GM23248 (cell line): ENCODE measurements around the gene GBGT1. TPM values are rescaled to one million over a fixed set of nuclear protein-coding genes. Genes with fewer than 3 reads are reported as not detected.

ENCODE experiments used
- DNase-seq: peaks from one replicate; pipeline ENCODE4 v3.0.0-alpha.2; 2015
- H2AFZ ChIP-seq: fragments of 200-600 bp; sonication (generic); 2 replicates; pipeline ENCODE4 v1.6.1; 2016; ENCODE audit warnings: antibody characterized with exemption
- H3F3A ChIP-seq: fragments of 200-600 bp; sonication (generic); 2 replicates; pipeline ENCODE4 v1.6.1; 2016; ENCODE audit warnings: mild to moderate bottlenecking, antibody characterized with exemption, mixed run types; ENCODE audit not compliant: insufficient read depth
- H3K27ac ChIP-seq: fragments of 200-600 bp; sonication (generic); 2 replicates; pipeline ENCODE4 v1.5.1; 2016; ENCODE audit warnings: mild to moderate bottlenecking
- H3K27me3 ChIP-seq: fragments of 200-600 bp; sonication (generic); replicated peaks from 2 replicates; pipeline ENCODE4 v1.6.1; 2016; ENCODE audit warnings: mild to moderate bottlenecking; ENCODE audit not compliant: insufficient read depth
- H3K36me3 ChIP-seq: fragments of 200-600 bp; sonication (generic); 2 replicates; pipeline ENCODE4 v1.6.1; 2016; ENCODE audit warnings: low read depth, mild to moderate bottlenecking
- H3K4me1 ChIP-seq: fragments of 200-600 bp; sonication (generic); 2 replicates; pipeline ENCODE4 v1.6.1; 2016; ENCODE audit warnings: mild to moderate bottlenecking; ENCODE audit not compliant: insufficient read depth
- H3K4me2 ChIP-seq: fragments of 200-600 bp; sonication (generic); one replicate; pipeline ENCODE4 v1.6.1; 2016; ENCODE audit warnings: mild to moderate bottlenecking; ENCODE audit not compliant: unreplicated experiment
- H3K4me3 ChIP-seq: fragments of 200-600 bp; sonication (generic); 2 replicates; pipeline ENCODE4 v1.5.1; 2016; ENCODE audit warnings: mild to moderate bottlenecking
- H3K79me2 ChIP-seq: fragments of 200-600 bp; sonication (generic); 2 replicates; pipeline ENCODE4 v1.6.1; 2016; ENCODE audit warnings: mild to moderate bottlenecking; ENCODE audit not compliant: insufficient read depth
- H3K9ac ChIP-seq: fragments of 200-600 bp; sonication (generic); 2 replicates; pipeline ENCODE4 v1.6.1; 2016; ENCODE audit warnings: mild to moderate bottlenecking
- H3K9me2 ChIP-seq: fragments of 200-600 bp; sonication (generic); 2 replicates; pipeline ENCODE4 v1.6.1; 2016; ENCODE audit warnings: mixed run types, mild to moderate bottlenecking, moderate library complexity; ENCODE audit not compliant: insufficient read depth
- H3K9me3 ChIP-seq: fragments of 200-600 bp; sonication (generic); one replicate; pipeline ENCODE4 v1.6.1; 2017; ENCODE audit warnings: low read depth
- H4K20me1 ChIP-seq: fragments of 200-600 bp; sonication (generic); 2 replicates; pipeline ENCODE4 v1.6.0; 2016; ENCODE audit not compliant: insufficient read depth
- EZH2 ChIP-seq: fragments of 200-600 bp; sonication (generic); IDR thresholded peaks from 2 replicates; pipeline ENCODE4 v1.6.1; 2018; ENCODE audit warnings: antibody characterized with exemption, mild to moderate bottlenecking; ENCODE audit not compliant: insufficient read depth, poor library complexity, severe bottlenecking
- EZH2phosphoT487 ChIP-seq: fragments of 200-600 bp; sonication (generic); IDR thresholded peaks from 2 replicates; pipeline ENCODE4 v1.6.1; 2018; ENCODE audit warnings: antibody characterized with exemption, moderate library complexity, mild to moderate bottlenecking, low read depth; ENCODE audit not compliant: insufficient read depth
- WGBS, 2 experiments: methylation state at CpG; one replicate each; pipeline ENCODE4 v1.1.6; 2015 to 2017; ENCODE audit warnings: low lambda C conversion rate in 2 of 2, low coverage in 1 of 2; ENCODE audit errors: missing lambda C conversion rate in 2 of 2; 5-methylcytosine and 5-hydroxymethylcytosine counted together
- in situ Hi-C: fragments of 300-500 bp; cut with MboI; formaldehyde crosslinking; loops from 2 replicates; pipeline ENCODE4 v1.15.0; 2020
- polyA plus RNA-seq: library from polyadenylated mRNA; unstranded; fragments of >200 nt; fragmentation: Nextera tagmentation; extraction: Ambion mirVana; gene quantifications from 2 replicates; pipeline ENCODE4 v1.2.1, GENCODE V29; 2016
- total RNA-seq: library from RNA; depleted of rRNA; stranded (reverse); fragments of >200 nt; shearing (Covaris generic); gene quantifications from 2 replicates; pipeline ENCODE4 v1.2.3, GENCODE V29; 2014

GBGT1 gene
- total and polyA plus RNA-seq, 2 experiments from 2014 or later, result 0.95 to 3.1 TPM

DNA sequence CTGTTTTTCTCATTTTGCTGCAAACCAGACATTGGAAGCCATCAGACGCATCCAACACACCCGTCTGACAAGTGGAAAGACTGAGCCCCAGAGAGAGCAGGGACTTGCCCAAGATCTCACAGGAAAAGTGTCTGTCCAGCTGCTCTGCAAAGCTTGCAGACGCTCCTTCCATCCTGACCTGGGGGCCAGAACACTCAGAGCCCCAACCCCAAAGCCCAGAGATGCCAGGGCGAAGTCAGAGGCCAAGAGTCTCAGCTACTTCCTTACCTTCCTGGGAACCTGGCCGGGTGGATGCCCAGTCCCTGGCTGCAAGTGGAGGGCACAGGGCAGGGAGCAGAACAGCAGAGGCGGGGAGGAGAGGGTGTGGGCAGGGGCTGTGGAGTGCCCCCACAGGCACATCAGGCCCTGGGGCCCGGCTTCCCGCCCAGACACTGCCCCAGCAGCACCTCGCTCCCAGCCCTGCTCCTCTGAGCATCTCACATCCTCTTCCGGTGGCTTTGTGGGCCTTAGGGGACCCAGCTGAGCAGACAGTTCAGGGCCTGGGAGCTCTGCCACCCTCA, 32.9 kb downstream of the GBGT1 start:
- Histone ChIP-seq H3K27ac (no peak overlapping the region), H3F3A (peaks cover 13% of the 10 kb centered on the region), H3K4me2 (no peak overlapping the region), H3K4me3 (no peak overlapping the region), H4K20me1 (no peaks in the 10 kb centered on the region), H2AFZ (no peak overlapping the region), H3K79me2 (peaks cover 17% of the 10 kb centered on the region), H3K9ac (no peak overlapping the region), H3K27me3 (no peaks in the 10 kb centered on the region), H3K36me3 (no peaks in the 10 kb centered on the region), H3K4me1 (peaks cover 43% of the 10 kb centered on the region), H3K9me3 (no peaks in the 10 kb centered on the region), H3K9me2 (no peaks in the 10 kb centered on the region)
- no peak for DNase-seq
- WGBS, 2 experiments, result 88 to 90% methylated on average over 10 of the region's 10 CpGs
- in situ Hi-C loops, result no loop called here
- TF ChIP-seq EZH2phosphoT487, result no peak
- no peak for TF ChIP-seq EZH2

DNA sequence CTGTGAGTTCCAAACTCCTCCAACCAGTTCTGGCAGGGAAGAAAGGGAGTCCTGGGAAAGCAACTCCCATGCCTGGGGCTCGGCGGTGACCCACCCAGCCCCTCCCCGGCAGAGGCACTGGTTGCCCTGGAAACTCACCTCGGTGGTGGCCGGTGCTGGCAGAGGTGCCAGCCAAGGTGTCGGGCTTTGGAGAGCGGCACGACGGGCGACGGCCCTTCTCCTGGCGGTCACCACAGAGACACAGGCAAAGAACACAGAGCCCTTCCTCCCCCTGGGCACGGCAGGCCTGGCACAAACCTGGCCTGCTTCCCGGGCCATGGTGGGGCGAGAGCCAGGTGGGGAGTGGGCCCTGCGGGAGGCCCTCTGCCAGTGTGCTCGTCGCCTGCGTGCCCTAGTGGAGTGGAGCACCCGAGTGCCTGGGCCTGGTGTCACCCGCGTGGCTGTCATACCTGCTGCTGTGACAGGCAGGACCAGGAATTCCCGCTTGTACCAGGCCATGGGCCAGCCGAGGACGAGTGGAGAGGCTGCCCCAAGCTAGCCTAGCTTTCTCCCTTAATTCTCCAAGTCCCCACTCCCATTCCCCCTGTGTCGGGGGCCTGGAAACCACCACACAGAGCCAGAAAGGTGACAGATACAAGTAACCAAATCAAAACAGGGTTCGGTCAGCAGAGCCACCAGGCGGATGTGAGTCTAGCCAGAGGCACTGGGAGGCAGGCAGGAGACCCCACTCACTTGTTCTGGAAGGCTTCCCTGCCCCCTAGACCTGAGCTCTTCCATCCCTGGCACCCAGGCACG, 34.5 kb downstream of the GBGT1 start:
- peaks cover 17% of the 10 kb centered on the region for H3K79me2 ChIP-seq
- H3K4me2 ChIP-seq, result no peak overlapping the region
- WGBS, 2 experiments, result 81 to 91% methylated on average over 15 to 29 of the region's 29 CpGs
- no peaks in the 10 kb centered on the region for H3K27me3 ChIP-seq
- no peak overlapping the region for H3K27ac ChIP-seq
- peaks cover 32% of the 10 kb centered on the region for H3K4me1 ChIP-seq
- no peak for DNase-seq
- in situ Hi-C loops, result no loop called here
- H3K4me3 ChIP-seq, result no peak overlapping the region
- no peaks in the 10 kb centered on the region for H3K36me3 ChIP-seq
- H3K9me2 ChIP-seq, result no peaks in the 10 kb centered on the region
- H3K9me3 ChIP-seq, result no peaks in the 10 kb centered on the region
- H3F3A ChIP-seq, result peaks cover 2% of the 10 kb centered on the region; the same call in 1 of the 2 replicates
- no peak overlapping the region for H3K9ac ChIP-seq
- no peaks in the 10 kb centered on the region for H4K20me1 ChIP-seq
- TF ChIP-seq EZH2, result no peak
- TF ChIP-seq EZH2phosphoT487, result no peak
- H2AFZ ChIP-seq, result no peak overlapping the region

DNA sequence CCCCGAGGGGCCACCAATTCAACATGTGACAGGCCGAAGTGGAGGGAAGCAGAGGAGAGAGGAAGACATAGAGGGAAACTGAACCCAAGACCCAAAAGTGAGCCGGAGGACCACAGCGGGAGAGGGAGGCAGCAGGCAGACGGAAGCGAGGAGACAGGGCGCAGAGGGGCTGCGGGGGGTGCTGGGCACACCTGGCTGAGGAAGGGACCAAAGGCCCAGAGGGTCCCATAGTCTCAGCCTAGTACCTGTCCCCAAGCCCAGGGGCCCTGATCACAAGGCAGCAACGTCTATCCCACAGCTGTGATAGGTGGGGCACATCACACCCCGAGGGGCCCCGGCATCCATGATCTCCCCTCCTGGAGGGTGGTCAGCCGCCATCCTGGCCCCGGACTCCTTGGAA, 35.6 kb downstream of the GBGT1 start:
- H3K27ac ChIP-seq, result no peak overlapping the region
- DNase-seq, result no peak
- peaks cover under 1% of the 10 kb centered on the region; the same call in 1 of the 2 replicates for H3F3A ChIP-seq
- no peaks in the 10 kb centered on the region for H3K27me3 ChIP-seq
- H4K20me1 ChIP-seq, result no peaks in the 10 kb centered on the region
- H3K9me3 ChIP-seq, result no peaks in the 10 kb centered on the region
- peaks cover 14% of the 10 kb centered on the region for H3K79me2 ChIP-seq
- H3K36me3 ChIP-seq, result no peaks in the 10 kb centered on the region
- H3K4me3 ChIP-seq, result no peak overlapping the region
- peaks cover 25% of the 10 kb centered on the region for H3K4me1 ChIP-seq
- no peak overlapping the region for H3K9ac ChIP-seq
- no peak overlapping the region for H2AFZ ChIP-seq
- in situ Hi-C loops, result no loop called here
- no peak overlapping the region for H3K4me2 ChIP-seq
- H3K9me2 ChIP-seq, result no peaks in the 10 kb centered on the region
- WGBS, 2 experiments, result 82 to 84% methylated on average over 13 of the region's 13 CpGs
- TF ChIP-seq EZH2phosphoT487 (no peak), EZH2 (no peak)

DNA sequence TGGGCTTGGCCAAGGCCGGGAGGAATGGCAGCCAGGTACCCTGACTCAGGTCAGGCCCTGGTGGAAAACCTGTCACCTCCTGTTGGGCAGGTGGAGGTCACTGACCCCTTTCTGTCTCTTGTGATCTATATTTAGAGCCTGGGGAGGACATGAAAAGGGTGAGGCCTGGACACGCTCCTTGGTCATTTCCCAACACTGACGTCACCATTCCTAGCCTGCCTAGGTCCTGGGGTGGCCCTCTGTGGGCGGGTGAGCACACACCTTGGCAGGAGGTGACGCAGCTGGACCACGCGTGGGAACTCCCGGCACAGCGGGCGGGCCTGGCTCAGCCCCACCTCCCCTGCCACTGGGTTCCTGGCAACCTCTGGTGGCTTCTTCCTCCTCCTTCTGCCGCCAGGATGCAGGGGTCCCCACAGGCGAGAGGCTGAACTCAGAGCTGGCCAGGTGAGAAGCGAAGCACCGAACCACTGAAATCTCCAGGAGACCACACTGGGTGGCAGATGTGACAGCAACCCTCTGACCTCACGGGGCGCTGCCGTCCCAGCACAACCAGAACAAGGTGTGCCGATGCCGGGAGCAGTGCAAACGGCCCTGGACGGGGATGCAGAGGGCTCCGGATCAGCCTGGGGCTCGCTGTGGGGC, 36.3 kb downstream of the GBGT1 start:
- no peak overlapping the region for H3K27ac ChIP-seq
- H2AFZ ChIP-seq, result no peak overlapping the region
- peaks cover 23% of the 10 kb centered on the region for H3K4me1 ChIP-seq
- WGBS, 2 experiments, result 84 to 85% methylated on average over 22 of the region's 23 CpGs
- peaks cover 7% of the 10 kb centered on the region for H3K79me2 ChIP-seq
- no peaks in the 10 kb centered on the region for H3K9me3 ChIP-seq
- no peak overlapping the region for H3K9ac ChIP-seq
- DNase-seq, result peak; percentile 55
- peaks cover 7% of the 10 kb centered on the region for H3F3A ChIP-seq
- H3K4me2 ChIP-seq, result no peak overlapping the region
- H3K36me3 ChIP-seq, result no peaks in the 10 kb centered on the region
- H3K27me3 ChIP-seq, result no peaks in the 10 kb centered on the region
- H3K9me2 ChIP-seq, result no peaks in the 10 kb centered on the region
- in situ Hi-C loops, result no loop called here
- TF ChIP-seq EZH2phosphoT487 (no peak), EZH2 (no peak)
- H3K4me3 ChIP-seq, result no peak overlapping the region
- no peaks in the 10 kb centered on the region for H4K20me1 ChIP-seq
